ENCODE results near the gene WNT11. TPM values are rescaled to one million over a fixed set of nuclear protein-coding genes. Genes with fewer than 3 reads are reported as not detected.

WNT11 gene
- 1 to 10 TPM; 6.6 to 7.5 (median 6.9) TPM for total RNA-seq

- Histone ChIP-seq H3K27me3 (peaks cover 0 to 19% of the 10 kb centered on the region in 2 donors), H3K9me3 (no peaks in the 10 kb centered on the region), H3K36me3 (no peaks in the 10 kb centered on the region), H3K4me1 (peaks cover 6 to 63% (median 38%) of the 10 kb centered on the region in 4 donors), H3K4me3 (peak within 1 kb of the TSS; percentile 47 to 69 (median 64)), H3K27ac (peak within 1 kb of the TSS in 1 of 4 donors; percentile 19)
- TF ChIP-seq CTCF (IDR thresholded peaks at IDR 0.05) (peak in 3 of 6 experiments; percentile 23 to 43 (median 36)), POLR2A (IDR thresholded peaks at IDR 0.05) (peak in 1 of 2 donors; percentile 1)
- DNase-seq: peak; percentile 38 to 87 (median 82)
These were observed at the start of gene WNT11 for GRCh38 chr11:76206327-76207081. WNT11 (minus strand) TSS chr11:76206502; CDS start chr11:76206407, 95 bp downstream.

GRCh38 chr11:76253416-76253815 is 47.1 kb upstream of the WNT11 start:
- Histone ChIP-seq H3K27me3 (no peaks in the 10 kb centered on the region), H3K27ac (no peak overlapping the region), H3K9me3 (peaks cover 0 to 16% (median 0%) of the 10 kb centered on the region in 4 donors), H3K4me1 (no peaks in the 10 kb centered on the region), H3K36me3 (no peaks in the 10 kb centered on the region), H3K4me3 (no peak overlapping the region)
- no peak for DNase-seq
- TF ChIP-seq CTCF (IDR thresholded peaks at IDR 0.05): no peak
- no peak for TF ChIP-seq POLR2A (IDR thresholded peaks at IDR 0.05)

- no peak overlapping the region for H3K27ac ChIP-seq
- no peak overlapping the region for H3K4me3 ChIP-seq
- peaks cover 0 to 16% (median 0%) of the 10 kb centered on the region in 4 donors for H3K9me3 ChIP-seq
- H3K4me1 ChIP-seq: no peaks in the 10 kb centered on the region
- no peak for DNase-seq
- H3K27me3 ChIP-seq: no peaks in the 10 kb centered on the region
- TF ChIP-seq POLR2A (IDR thresholded peaks at IDR 0.05) (no peak), CTCF (IDR thresholded peaks at IDR 0.05) (no peak)
- no peaks in the 10 kb centered on the region for H3K36me3 ChIP-seq
These were observed 46.3 kb upstream of the WNT11 start for GRCh38 chr11:76252631-76253070.

GRCh38 chr11:76251576-76251975 is 45.3 kb upstream of the WNT11 start:
- no peak for DNase-seq
- Histone ChIP-seq H3K36me3 (no peaks in the 10 kb centered on the region), H3K9me3 (peaks cover 0 to 16% (median 0%) of the 10 kb centered on the region in 4 donors), H3K4me1 (no peaks in the 10 kb centered on the region), H3K4me3 (no peak overlapping the region), H3K27ac (no peak overlapping the region), H3K27me3 (no peaks in the 10 kb centered on the region)
- TF ChIP-seq CTCF (IDR thresholded peaks at IDR 0.05) (no peak), POLR2A (IDR thresholded peaks at IDR 0.05) (no peak)

- Histone ChIP-seq H3K4me1 (no peaks in the 10 kb centered on the region), H3K27ac (no peak overlapping the region), H3K36me3 (no peaks in the 10 kb centered on the region), H3K27me3 (no peaks in the 10 kb centered on the region), H3K9me3 (peaks cover 0 to 16% (median 0%) of the 10 kb centered on the region in 4 donors), H3K4me3 (no peak overlapping the region)
- no peak for DNase-seq
- TF ChIP-seq CTCF (IDR thresholded peaks at IDR 0.05): no peak
- no peak for TF ChIP-seq POLR2A (IDR thresholded peaks at IDR 0.05)
These were observed 44.9 kb upstream of the WNT11 start for GRCh38 chr11:76251226-76251575.
